ENCODE results near the gene ABHD13. TPM values are rescaled to one million over a fixed set of nuclear protein-coding genes. Genes with fewer than 3 reads are reported as not detected.

Gene ABHD13
- total and polyA plus RNA-seq, 7 donors = 3.8 to 10.5 (median 5.7) TPM

GRCh38 chr13:108194435-108194936, 23.7 kb upstream of the ABHD13 start:
- no peaks in the 10 kb centered on the region for H3K4me1 ChIP-seq
- peaks cover 0 to 3% (median 0%) of the 10 kb centered on the region in 3 donors for H3K27me3 ChIP-seq (ENCODE audit: insufficient read depth in 3 of 3, low read length in 2 of 3)
- no peak overlapping the region for H3K4me3 ChIP-seq
- ATAC-seq (no peak), DNase-seq (no peak)
- no peak overlapping the region for H3K27ac ChIP-seq
- H3K9me3 ChIP-seq = no peaks in the 10 kb centered on the region
- TF ChIP-seq CTCF (IDR thresholded peaks at IDR 0.05) = no peak
- WGBS, 3 donors = 78 to 80% (median 79%) methylated on average over 5 of the region's 5 CpGs
- intact Hi-C loops (cut with DNase I) = no loop called here
- H3K36me3 ChIP-seq (ENCODE audit: insufficient read depth in 1 of 2, low read depth in 1 of 2) = no peaks in the 10 kb centered on the region

- no peak overlapping the region for H3K27ac ChIP-seq
- DNase-seq (no peak), ATAC-seq (peak in 3 of 4 donors; percentile 33 to 53 (median 36))
- WGBS, 3 donors = 8 to 15% (median 14%) methylated on average over 1 of the region's 1 CpG
- H3K9me3 ChIP-seq = no peaks in the 10 kb centered on the region
- TF ChIP-seq CTCF (IDR thresholded peaks at IDR 0.05) = no peak
- H3K4me1 ChIP-seq = peaks cover under 1% of the 10 kb centered on the region
- peaks cover 0 to 3% (median 0%) of the 10 kb centered on the region in 3 donors for H3K27me3 ChIP-seq (ENCODE audit: insufficient read depth in 3 of 3, low read length in 2 of 3)
- intact Hi-C loops (cut with DNase I) = no loop called here
- no peaks in the 10 kb centered on the region for H3K36me3 ChIP-seq (ENCODE audit: insufficient read depth in 1 of 2, low read depth in 1 of 2)
- no peak overlapping the region for H3K4me3 ChIP-seq
Measured at GRCh38 chr13:108195146-108195545, 23.0 kb upstream of the ABHD13 start.

GRCh38 chr13:108195861-108196260, 22.3 kb upstream of the ABHD13 start:
- Histone ChIP-seq H3K27me3 (ENCODE audit: insufficient read depth in 3 of 3, low read length in 2 of 3) (peaks cover 0 to 2% (median 0%) of the 10 kb centered on the region in 3 donors), H3K4me1 (peaks cover 8% of the 10 kb centered on the region), H3K4me3 (no peak overlapping the region), H3K36me3 (ENCODE audit: insufficient read depth in 1 of 2, low read depth in 1 of 2) (no peaks in the 10 kb centered on the region), H3K9me3 (no peaks in the 10 kb centered on the region), H3K27ac (no peak overlapping the region)
- TF ChIP-seq CTCF (IDR thresholded peaks at IDR 0.05) = no peak
- no peak for ATAC-seq
- intact Hi-C loops (cut with DNase I) = no loop called here
- DNase-seq = no peak
- 84 to 89% (median 89%) methylated on average over 5 of the region's 5 CpGs for WGBS, 3 donors

GRCh38 chr13:108200781-108201398, 17.3 kb upstream of the ABHD13 start:
- no peak for TF ChIP-seq CTCF (IDR thresholded peaks at IDR 0.05)
- DNase-seq = no peak
- H3K27me3 ChIP-seq (ENCODE audit: insufficient read depth in 3 of 3, low read length in 2 of 3) = no peaks in the 10 kb centered on the region
- H3K36me3 ChIP-seq (ENCODE audit: insufficient read depth in 1 of 2, low read depth in 1 of 2) = no peaks in the 10 kb centered on the region
- peak in 3 of 4 donors; percentile 68 to 77 (median 71) for ATAC-seq
- H3K9me3 ChIP-seq = no peaks in the 10 kb centered on the region
- WGBS, 3 donors = 73 to 95% (median 89%) methylated on average over 1 of the region's 1 CpG
- H3K4me1 ChIP-seq = peaks cover 8% of the 10 kb centered on the region
- intact Hi-C loops (cut with DNase I) = no loop called here
- H3K4me3 ChIP-seq = no peak overlapping the region
- no peak overlapping the region for H3K27ac ChIP-seq

- Histone ChIP-seq H3K4me3 (no peak overlapping the region), H3K4me1 (no peaks in the 10 kb centered on the region), H3K36me3 (ENCODE audit: insufficient read depth in 1 of 2, low read depth in 1 of 2) (peaks cover 4 to 19% of the 10 kb centered on the region in 2 donors), H3K27ac (no peak overlapping the region), H3K9me3 (no peaks in the 10 kb centered on the region), H3K27me3 (ENCODE audit: insufficient read depth in 3 of 3, low read length in 2 of 3) (no peaks in the 10 kb centered on the region)
- ATAC-seq (no peak), DNase-seq (no peak)
- intact Hi-C loops (cut with DNase I) = no loop called here
- 75 to 81% (median 81%) methylated on average over 2 of the region's 2 CpGs for WGBS, 3 donors
- no peak for TF ChIP-seq CTCF (IDR thresholded peaks at IDR 0.05)
Measured at GRCh38 chr13:108210551-108210950, 7.6 kb upstream of the ABHD13 start.

Data from psoas muscle (tissue), 8 donors.